H1 (cell line): ENCODE results near the gene SCAMP2. TPM values are rescaled to one million over a fixed set of nuclear protein-coding genes. Genes with fewer than 3 reads are reported as not detected.

Source experiments
- GTF2F1 ChIP-seq: IDR thresholded peaks from 2 replicates; pipeline ENCODE4 v1.6.1; 2012; ENCODE audit warnings: low read depth, low read length, improper control_type of control experiment, borderline replicate concordance
- polyA plus RNA-seq, 7 experiments: library from polyadenylated mRNA; depleted of rRNA in 3 of 7; stranded (reverse) in 5 of 7; unstranded in 2 of 7; fragments of >200 nt in 5 of 7; fragments of 200-250 nt in 2 of 7; gene quantifications; 1 replicate in 5 of 7; 2 replicates in 1 of 7; 4 replicates in 1 of 7; pipeline versions ENCODE4 v1.2.1 to v1.2.3, GENCODE V29; 2011 to 2013; ENCODE audit warnings: missing spikeins in 2 of 7, mixed read lengths in 2 of 7
- total RNA-seq: library from RNA; stranded (reverse); fragmentation: NEBNext Ultra II Directional; extraction: Animal tissue kit (Norgen Biotek cat#: 25700); gene quantifications from 2 replicates; pipeline ENCODE4 v1.2.1, GENCODE V29; 2021

The SCAMP2 gene
- total and polyA plus RNA-seq, 2 of the 8 experiments (the other 6 are each of a cell fraction or from before 2014, with no cell fraction given): 41.7 to 131 TPM

GRCh38 chr15:74821790-74822158 lies 51.4 kb downstream of the SCAMP2 start (continued):
- TF ChIP-seq GTF2F1: no peak
